ENCODE data around the gene MOBP. TPM values are rescaled to one million over a fixed set of nuclear protein-coding genes. Genes with fewer than 3 reads are reported as not detected.

Gene MOBP
- total and polyA plus RNA-seq, 2 experiments from 2014 or later: not detected

GRCh38 chr3:39501968-39502837 lies 34.7 kb downstream of the MOBP start:
- peaks cover 22% of the 10 kb centered on the region for H3K27me3 ChIP-seq (ENCODE audit: insufficient read depth)
- no peak for ATAC-seq
- no peaks in the 10 kb centered on the region; the same call in 2 of the 3 replicates for H3K4me1 Mint-ChIP-seq
- H3F3A ChIP-seq (replicated peaks; ENCODE audit: low read depth): no peaks in the 10 kb centered on the region
- peak; percentile 11 for DNase-seq (ENCODE audit: low spot score)
- H3K36me3 ChIP-seq (ENCODE audit: insufficient read depth): no peaks in the 10 kb centered on the region
- no peak overlapping the region for H3K27ac Mint-ChIP-seq
- no peak overlapping the region for H3K4me3 ChIP-seq
- H3K27me3 Mint-ChIP-seq (ENCODE audit: insufficient read depth, low read depth, poor library complexity): peaks cover 6% of the 10 kb centered on the region
- H3K79me2 ChIP-seq (replicated peaks; ENCODE audit: insufficient read depth): no peaks in the 10 kb centered on the region
- TF ChIP-seq EZH2phosphoT487 (IDR thresholded peaks at IDR 0.05; ENCODE audit: unreplicated experiment) (no peak), CTCF (conservative IDR thresholded peaks at IDR 0.05; ENCODE audit: low read depth in 2 of 2) (no peak), STAT1 (IDR thresholded peaks at IDR 0.05; ENCODE audit: unreplicated experiment) (no peak), JUNB (IDR thresholded peaks at IDR 0.05; ENCODE audit: unreplicated experiment) (no peak), CREB1 (CRISPR knock-in tag; IDR thresholded peaks at IDR 0.05; ENCODE audit: low read depth) (no peak), POLR2AphosphoS5 (IDR thresholded peaks at IDR 0.05; ENCODE audit: low read depth) (no peak), NANOG (IDR thresholded peaks at IDR 0.05; ENCODE audit: borderline replicate concordance) (no peak), ETS1 (IDR thresholded peaks at IDR 0.05) (no peak), EZH2 (IDR thresholded peaks at IDR 0.05; ENCODE audit: low read depth, unreplicated experiment) (no peak), ZNF114 (CRISPR knock-in tag; IDR thresholded peaks at IDR 0.05) (no peak), REST (IDR thresholded peaks at IDR 0.05; ENCODE audit: unreplicated experiment) (no peak), ZNF462 (CRISPR knock-in tag; IDR thresholded peaks at IDR 0.05) (no peak), ZNF331 (CRISPR knock-in tag; IDR thresholded peaks at IDR 0.05; ENCODE audit: low read depth) (no peak)
- H3K9me3 Mint-ChIP-seq: no peaks in the 10 kb centered on the region; the same call in 2 of the 3 replicates
- H3K36me3 Mint-ChIP-seq (ENCODE audit: low read depth): no peaks in the 10 kb centered on the region
- H3K4me3 Mint-ChIP-seq: no peak overlapping the region
- H3K4me2 ChIP-seq: no peak overlapping the region
- H3K27ac ChIP-seq (ENCODE audit: low read depth): no peak overlapping the region
- no peaks in the 10 kb centered on the region for H3K9me2 ChIP-seq (ENCODE audit: insufficient read depth)
- no peaks in the 10 kb centered on the region for H4K20me1 ChIP-seq (replicated peaks; ENCODE audit: insufficient read depth)
- peak overlapping the region; percentile 14; the same call in 1 of the 2 replicates for H2AFZ ChIP-seq
- H3K4me1 ChIP-seq (ENCODE audit: insufficient read depth): peaks cover 15% of the 10 kb centered on the region
